CD8-positive, alpha-beta memory T cell (primary cell): ENCODE data around the gene ARL3. TPM values are rescaled to one million over a fixed set of nuclear protein-coding genes. Genes with fewer than 3 reads are reported as not detected.
"Not testable (repeated sequence)": the region's sequence is repeated elsewhere in the genome, so short reads cannot be mapped to it uniquely, and the experiment has no call there.

Source experiments
- CTCF ChIA-PET: fragments of 350-600 bp; sonication (Branson Sonifier 250); formaldehyde crosslinking; loops from one replicate; lab custom pipeline; 2021; ENCODE audit warnings: antibody characterized with exemption; lab: Charles Lee
- POLR2A ChIA-PET: fragments of 350-600 bp; sonication (Branson Sonifier 250); formaldehyde crosslinking; loops from one replicate; lab custom pipeline; 2021; ENCODE audit warnings: antibody characterized with exemption; lab: Charles Lee
- DNase-seq, 5 donors: peaks; one replicate each; pipeline versions ENCODE4 v3.0.0 to v3.0.0-alpha.2; 2020 to 2022; ENCODE audit warnings: mixed read lengths in 1 of 5
- H3K27ac ChIP-seq: one replicate; pipeline ENCODE4 v1.7.0; 2013; ENCODE audit warnings: low read depth, mild to moderate bottlenecking, low read length, moderate library complexity
- H3K27me3 ChIP-seq: 2 replicates; pipeline ENCODE4 v1.7.0; 2013; ENCODE audit warnings: low read length, mild to moderate bottlenecking; ENCODE audit not compliant: insufficient read depth, poor library complexity, severe bottlenecking
- H3K36me3 ChIP-seq: 2 replicates; pipeline ENCODE4 v1.7.0; 2013; ENCODE audit warnings: mild to moderate bottlenecking, low read length, moderate library complexity; ENCODE audit not compliant: insufficient read depth
- H3K4me1 ChIP-seq: 2 replicates; pipeline ENCODE4 v1.7.0; 2013; ENCODE audit warnings: mild to moderate bottlenecking, low read length, moderate library complexity; ENCODE audit not compliant: insufficient read depth
- H3K4me3 ChIP-seq: 2 replicates; pipeline ENCODE4 v1.7.0; 2013; ENCODE audit warnings: mild to moderate bottlenecking, low read length
- H3K9me3 ChIP-seq: 2 replicates; pipeline ENCODE4 v1.7.0; 2013; ENCODE audit warnings: mild to moderate bottlenecking, low read length
- H3K27ac Mint-ChIP-seq, 8 donors: one replicate each; pipeline ENCODE4 v1.8.0; 2020 to 2021; ENCODE audit warnings: mixed read lengths in 8 of 8, mild to moderate bottlenecking in 6 of 8, inconsistent platforms in 3 of 8, moderate library complexity in 3 of 8
- H3K27me3 Mint-ChIP-seq, 2 donors: one replicate each; pipeline ENCODE4 v1.8.0; 2020 to 2021; ENCODE audit warnings: mixed read lengths in 2 of 2, mild to moderate bottlenecking in 1 of 2, moderate library complexity in 1 of 2
- H3K36me3 Mint-ChIP-seq, 3 donors: one replicate each; pipeline ENCODE4 v1.8.0; 2020 to 2021; ENCODE audit warnings: mixed read lengths in 3 of 3, inconsistent platforms in 1 of 3, mild to moderate bottlenecking in 1 of 3
- H3K4me1 Mint-ChIP-seq, 3 donors: one replicate each; pipeline ENCODE4 v1.8.0; 2020 to 2021; ENCODE audit warnings: mixed read lengths in 3 of 3, inconsistent platforms in 1 of 3, mild to moderate bottlenecking in 1 of 3
- H3K4me3 Mint-ChIP-seq, 7 donors: one replicate each; pipeline ENCODE4 v1.8.0; 2020 to 2021; ENCODE audit warnings: mixed read lengths in 7 of 7, mild to moderate bottlenecking in 6 of 7, moderate library complexity in 4 of 7, inconsistent platforms in 2 of 7
- H3K9me3 Mint-ChIP-seq, 5 donors: one replicate each; pipeline ENCODE4 v1.8.0; 2020 to 2022; ENCODE audit warnings: mixed read lengths in 5 of 5, mild to moderate bottlenecking in 3 of 5, moderate library complexity in 2 of 5, inconsistent platforms in 1 of 5
- polyA plus RNA-seq: library from polyadenylated mRNA; unstranded; fragments of 300-500 nt; fragmentation: Illumina TruSeq; gene quantifications from one replicate; pipeline ENCODE4 v1.2.3, GENCODE V29; 2021
- total RNA-seq, 2 experiments: library from RNA; stranded (reverse); gene quantifications; one replicate each; pipeline ENCODE4 v1.2.3, GENCODE V29; 2021

Gene ARL3
- total and polyA plus RNA-seq, 3 experiments from 2014 or later: 5.7 to 8.7 (median 8.7) TPM

DNA sequence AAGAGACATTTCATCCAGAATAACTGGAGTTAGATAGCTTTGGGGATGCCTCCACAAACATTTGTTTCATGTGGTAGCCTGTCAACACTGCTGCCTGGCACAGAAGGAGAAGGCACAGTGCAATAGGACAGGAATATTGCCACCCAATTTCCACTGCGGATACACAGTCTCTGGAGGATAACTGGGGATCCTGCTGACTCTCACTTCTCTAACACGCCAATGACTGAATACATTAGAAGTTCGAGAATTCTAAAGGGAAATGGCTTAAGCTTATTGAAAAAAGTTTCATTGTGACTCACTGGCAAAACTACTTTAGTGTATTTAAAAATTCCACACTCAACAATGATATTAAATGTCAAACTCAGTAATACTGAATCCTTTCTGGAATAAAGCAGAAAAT is 12.9 kb downstream of the ARL3 start:
- H3K4me1 Mint-ChIP-seq: peaks cover 10 to 11% (median 11%) of the 10 kb centered on the region in 3 donors
- no peaks in the 10 kb centered on the region for H3K9me3 Mint-ChIP-seq
- Histone ChIP-seq H3K36me3 (no peaks in the 10 kb centered on the region), H3K27ac (no peak overlapping the region), H3K4me1 (no peaks in the 10 kb centered on the region), H3K4me3 (no peak overlapping the region), H3K9me3 (no peaks in the 10 kb centered on the region), H3K27me3 (no peaks in the 10 kb centered on the region)
- H3K27me3 Mint-ChIP-seq: no peaks in the 10 kb centered on the region
- no peak overlapping the region for H3K27ac Mint-ChIP-seq
- CTCF ChIA-PET: interaction anchor here (1.6 kb wide), 1 partner anchor 13 kb away, joined by 4 read pairs; the partner anchor contains the start of genes ARL3 and SFXN2
- H3K36me3 Mint-ChIP-seq: peaks cover 8 to 49% (median 20%) of the 10 kb centered on the region in 3 donors
- POLR2A ChIA-PET: interaction anchor here (0.7 kb wide), 1 partner anchor 29 kb away, joined by 6 read pairs; no protein-coding TSS in a partner anchor
- H3K4me3 Mint-ChIP-seq: no peak overlapping the region
- no peak for DNase-seq

DNA sequence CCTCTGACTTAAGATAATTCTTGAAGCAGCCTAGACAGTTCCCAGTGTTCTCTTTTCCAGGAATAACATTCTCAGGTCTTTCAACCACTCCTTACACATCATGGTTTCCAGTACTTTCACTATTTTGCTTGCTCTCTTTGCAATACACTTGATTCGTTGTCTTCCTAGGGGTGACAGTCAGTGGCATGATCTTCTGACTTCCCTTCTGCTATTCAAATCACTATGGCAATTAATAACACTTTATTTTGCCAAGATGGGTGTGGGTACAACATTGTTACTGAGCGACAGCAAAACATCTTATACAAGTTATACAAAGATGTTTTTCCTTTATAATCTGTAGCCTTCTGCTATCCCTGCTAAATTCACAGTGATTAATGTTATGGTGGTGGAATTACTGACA is 15.3 kb downstream of the ARL3 start:
- DNase-seq: no peak
- Mint-ChIP-seq H3K27me3 (no peaks in the 10 kb centered on the region), H3K36me3 (peaks cover 8 to 54% (median 21%) of the 10 kb centered on the region in 3 donors), H3K4me1 (no peaks in the 10 kb centered on the region), H3K9me3 (no peaks in the 10 kb centered on the region), H3K27ac (no peak overlapping the region), H3K4me3 (no peak overlapping the region)
- ChIA-PET CTCF (no interaction called here), POLR2A (interaction anchor here (0.6 kb wide), 1 partner anchor 219 kb away, joined by 3 read pairs; the partner anchor contains the start of gene CNNM2)
- Histone ChIP-seq H3K27me3 (no peaks in the 10 kb centered on the region), H3K27ac (no peak overlapping the region), H3K4me3 (no peak overlapping the region), H3K4me1 (no peaks in the 10 kb centered on the region), H3K9me3 (no peaks in the 10 kb centered on the region), H3K36me3 (no peaks in the 10 kb centered on the region)

DNA sequence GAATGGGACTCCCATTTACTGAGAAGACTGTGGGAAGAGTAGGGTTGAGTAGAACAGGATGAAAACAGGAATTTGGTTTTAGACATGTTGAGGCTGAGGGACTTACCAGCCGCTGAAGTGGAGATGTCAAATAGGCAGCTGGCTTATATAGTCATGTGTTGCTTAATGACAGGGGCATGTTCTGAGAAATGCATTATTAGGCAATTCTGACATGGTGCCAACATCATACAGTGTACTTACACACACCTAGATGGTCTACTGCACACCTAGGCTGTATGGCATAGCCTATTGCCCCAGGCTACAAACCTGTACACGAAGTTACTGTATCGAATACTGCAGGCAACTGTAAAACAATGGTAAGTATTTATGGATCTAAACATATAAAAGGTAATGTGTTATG is 17.5 kb downstream of the ARL3 start:
- H3K4me1 Mint-ChIP-seq: no peaks in the 10 kb centered on the region
- peaks cover 8 to 58% (median 21%) of the 10 kb centered on the region in 3 donors for H3K36me3 Mint-ChIP-seq
- no peaks in the 10 kb centered on the region for H3K9me3 Mint-ChIP-seq
- Histone ChIP-seq H3K27me3 (no peaks in the 10 kb centered on the region), H3K4me3 (no peak overlapping the region), H3K36me3 (no peaks in the 10 kb centered on the region), H3K9me3 (no peaks in the 10 kb centered on the region), H3K27ac (no peak overlapping the region), H3K4me1 (no peaks in the 10 kb centered on the region)
- CTCF ChIA-PET: no interaction called here
- no peak overlapping the region for H3K27ac Mint-ChIP-seq
- POLR2A ChIA-PET: interaction anchor here (0.6 kb wide), 1 partner anchor 18 kb away, joined by 3 read pairs; no protein-coding TSS in a partner anchor
- no peaks in the 10 kb centered on the region for H3K27me3 Mint-ChIP-seq
- no peak overlapping the region for H3K4me3 Mint-ChIP-seq
- no peak for DNase-seq

DNA sequence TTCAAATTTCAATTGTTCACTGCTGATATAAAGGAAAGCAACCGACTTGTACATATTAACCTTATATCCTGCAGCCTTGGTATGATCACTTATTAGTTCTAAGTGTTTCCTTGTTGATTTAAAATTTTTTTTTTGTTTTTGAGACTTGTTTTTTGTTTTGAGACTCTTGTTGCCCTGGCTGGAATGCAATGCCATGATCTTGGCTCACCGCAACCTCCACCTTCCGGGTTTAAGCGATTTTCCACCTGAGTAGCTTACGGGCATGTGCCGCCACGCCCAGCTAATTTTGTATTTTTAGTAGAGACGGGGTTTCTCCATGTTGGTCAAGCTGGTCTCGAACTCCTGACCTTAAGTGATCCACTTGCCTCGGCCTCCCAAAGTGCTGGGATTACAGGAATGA is 18.8 kb downstream of the ARL3 start:
- H3K27ac Mint-ChIP-seq, H3K36me3 ChIP-seq, H3K27me3 ChIP-seq, H3K4me1 Mint-ChIP-seq, POLR2A ChIA-PET, H3K4me3 ChIP-seq, H3K4me3 Mint-ChIP-seq, H3K27me3 Mint-ChIP-seq, CTCF ChIA-PET, DNase-seq, H3K9me3 ChIP-seq, H3K9me3 Mint-ChIP-seq, H3K27ac ChIP-seq, H3K4me1 ChIP-seq: not testable (repeated sequence)
- H3K36me3 Mint-ChIP-seq: peaks cover 8 to 56% (median 21%) of the 10 kb centered on the region in 3 donors

DNA sequence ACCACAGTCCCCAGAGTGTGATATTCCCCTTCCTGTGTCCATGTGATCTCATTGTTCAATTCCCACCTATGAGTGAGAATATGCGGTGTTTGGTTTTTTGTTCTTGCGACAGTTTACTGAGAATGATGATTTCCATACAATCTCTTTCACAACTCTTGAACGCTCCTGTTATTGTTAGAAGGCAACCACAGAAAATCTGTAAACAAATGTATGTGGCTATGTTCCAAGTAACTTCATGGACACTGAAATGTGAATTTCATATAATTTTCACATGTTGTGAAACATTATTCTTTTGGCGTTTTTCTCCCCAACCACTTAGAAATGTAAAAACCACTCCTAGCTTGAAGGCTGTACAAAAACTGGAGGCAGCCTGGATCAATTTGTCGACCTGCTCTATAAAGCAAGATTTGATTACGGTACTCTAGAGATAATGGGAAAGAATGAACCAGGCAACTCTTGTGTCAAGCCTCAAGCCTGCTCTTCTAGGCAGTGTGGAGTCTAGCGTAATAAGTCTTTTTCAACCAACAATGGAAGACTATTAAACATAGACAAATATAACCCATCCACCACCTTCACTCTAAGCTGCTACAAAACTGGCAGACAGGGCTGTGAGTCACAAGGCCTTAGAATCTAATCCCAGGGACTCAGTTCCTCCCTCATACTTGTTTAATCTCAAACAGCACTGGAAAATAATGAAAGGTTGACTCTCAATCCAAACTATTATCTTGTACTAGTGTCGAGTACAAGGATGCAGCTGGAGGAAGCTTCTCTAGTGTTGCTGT is 22.7 kb downstream of the ARL3 start:
- ChIA-PET CTCF (no interaction called here), POLR2A (no interaction called here)
- Histone ChIP-seq H3K4me3 (no peak overlapping the region), H3K27me3 (no peaks in the 10 kb centered on the region), H3K36me3 (no peaks in the 10 kb centered on the region), H3K27ac (no peak overlapping the region), H3K9me3 (no peaks in the 10 kb centered on the region), H3K4me1 (no peaks in the 10 kb centered on the region)
- peaks cover 0 to 32% (median 5%) of the 10 kb centered on the region in 3 donors for H3K36me3 Mint-ChIP-seq
- H3K4me1 Mint-ChIP-seq: no peaks in the 10 kb centered on the region
- no peak for DNase-seq
- peak overlapping the region in 1 of 8 donors; percentile 3 for H3K27ac Mint-ChIP-seq
- no peak overlapping the region for H3K4me3 Mint-ChIP-seq
- no peaks in the 10 kb centered on the region for H3K9me3 Mint-ChIP-seq
- no peaks in the 10 kb centered on the region for H3K27me3 Mint-ChIP-seq

DNA sequence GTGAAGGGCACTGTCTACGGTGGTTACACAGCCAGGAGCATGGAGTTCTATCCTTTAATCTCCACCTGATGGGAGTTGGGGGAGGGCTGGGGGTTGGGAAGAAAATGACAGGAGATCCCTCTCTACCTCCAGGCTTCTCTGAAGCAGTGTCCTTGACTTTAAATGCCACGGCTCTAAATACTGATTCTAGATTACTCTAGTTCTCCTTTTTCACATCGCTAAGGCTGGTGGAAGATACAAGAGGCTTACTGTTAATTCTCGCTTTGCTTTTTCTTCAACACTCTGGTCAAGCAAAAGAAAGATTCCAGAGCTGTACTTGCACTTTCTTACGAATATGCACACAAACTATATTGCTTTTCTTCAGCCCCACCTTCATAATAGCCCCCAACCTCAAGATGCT is 30.5 kb downstream of the ARL3 start:
- CTCF ChIA-PET: no interaction called here
- no peaks in the 10 kb centered on the region for H3K27me3 ChIP-seq
- H3K27me3 Mint-ChIP-seq: no peaks in the 10 kb centered on the region
- H3K27ac Mint-ChIP-seq: peak overlapping the region in 4 of 8 donors; percentile 23 to 54 (median 38)
- POLR2A ChIA-PET: no interaction called here
- no peak for DNase-seq
- no peak overlapping the region for H3K4me3 Mint-ChIP-seq
- no peak overlapping the region for H3K4me3 ChIP-seq
- peaks cover 2 to 11% (median 11%) of the 10 kb centered on the region in 3 donors for H3K4me1 Mint-ChIP-seq
- peaks cover 11% of the 10 kb centered on the region for H3K4me1 ChIP-seq
- no peaks in the 10 kb centered on the region for H3K36me3 ChIP-seq
- H3K9me3 ChIP-seq: no peaks in the 10 kb centered on the region
- no peak overlapping the region for H3K27ac ChIP-seq
- peaks cover 0 to 26% (median 4%) of the 10 kb centered on the region in 3 donors for H3K36me3 Mint-ChIP-seq
- no peaks in the 10 kb centered on the region for H3K9me3 Mint-ChIP-seq

DNA sequence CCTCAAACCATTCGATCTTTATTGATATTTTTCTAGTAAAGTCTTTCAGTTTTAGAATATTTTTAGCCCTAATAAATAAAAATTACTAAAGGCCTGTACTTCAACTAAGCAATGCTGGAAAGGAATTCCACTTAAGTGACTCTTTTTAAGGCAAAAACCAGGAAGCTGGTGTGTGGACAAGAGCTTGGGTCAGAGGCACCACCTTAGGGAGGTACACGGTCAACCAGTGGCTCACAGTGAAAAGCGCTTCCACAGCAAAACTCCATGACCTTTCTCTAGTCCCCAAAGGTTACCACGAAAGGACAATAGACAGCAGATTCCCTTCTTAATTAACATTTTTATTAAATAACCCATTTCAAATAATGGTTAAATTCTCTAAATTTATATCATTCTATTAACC is 31.2 kb downstream of the ARL3 start:
- no peak overlapping the region for H3K27ac Mint-ChIP-seq
- Histone ChIP-seq H3K4me3 (no peak overlapping the region), H3K27ac (no peak overlapping the region), H3K9me3 (no peaks in the 10 kb centered on the region), H3K4me1 (peaks cover 11% of the 10 kb centered on the region), H3K27me3 (no peaks in the 10 kb centered on the region), H3K36me3 (no peaks in the 10 kb centered on the region)
- ChIA-PET CTCF (no interaction called here), POLR2A (no interaction called here)
- peaks cover 2 to 14% (median 11%) of the 10 kb centered on the region in 3 donors for H3K4me1 Mint-ChIP-seq
- no peaks in the 10 kb centered on the region for H3K27me3 Mint-ChIP-seq
- H3K36me3 Mint-ChIP-seq: peaks cover 0 to 25% (median 4%) of the 10 kb centered on the region in 3 donors
- no peak overlapping the region for H3K4me3 Mint-ChIP-seq
- no peaks in the 10 kb centered on the region for H3K9me3 Mint-ChIP-seq
- no peak for DNase-seq

DNA sequence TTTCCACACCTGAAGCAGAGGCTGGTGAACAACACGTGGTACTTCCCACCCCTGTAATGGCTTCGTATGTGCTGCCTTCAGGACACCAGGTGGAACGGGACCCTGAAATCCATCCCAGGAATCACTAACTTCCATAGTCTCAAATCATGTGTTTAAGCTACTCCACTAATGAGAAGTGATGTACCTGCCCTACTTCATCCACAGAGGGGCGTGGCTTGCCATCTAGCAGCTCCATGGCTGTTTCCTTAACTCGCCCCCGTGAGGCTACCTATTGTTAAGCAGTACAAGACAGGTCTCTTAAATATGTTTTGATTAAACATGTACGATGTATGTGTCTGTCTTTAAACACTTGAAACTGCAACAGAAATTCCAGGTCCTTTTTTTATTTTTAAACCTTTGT is 31.8 kb downstream of the ARL3 start:
- no peak overlapping the region for H3K4me3 ChIP-seq
- Mint-ChIP-seq H3K27ac (peak overlapping the region in 2 of 8 donors; percentile 9 to 45), H3K9me3 (no peaks in the 10 kb centered on the region), H3K4me3 (no peak overlapping the region), H3K27me3 (no peaks in the 10 kb centered on the region), H3K4me1 (peaks cover 2 to 14% (median 12%) of the 10 kb centered on the region in 3 donors), H3K36me3 (peaks cover 0 to 21% (median 2%) of the 10 kb centered on the region in 3 donors)
- no peaks in the 10 kb centered on the region for H3K27me3 ChIP-seq
- peaks cover 11% of the 10 kb centered on the region for H3K4me1 ChIP-seq
- POLR2A ChIA-PET: no interaction called here
- no peaks in the 10 kb centered on the region for H3K9me3 ChIP-seq
- no peak overlapping the region for H3K27ac ChIP-seq
- DNase-seq: no peak
- H3K36me3 ChIP-seq: no peaks in the 10 kb centered on the region
- CTCF ChIA-PET: no interaction called here
